ENCODE results near the gene CDH23. TPM values are rescaled to one million over a fixed set of nuclear protein-coding genes. Genes with fewer than 3 reads are reported as not detected.

Gene CDH23
- total and polyA plus RNA-seq, 2 of the 8 experiments (the other 6 are each of a cell fraction or from before 2014, with no cell fraction given): 1.9 to 4.9 TPM

GRCh38 chr10:71799608-71800453, 403.1 kb downstream of the CDH23 start (continued):
- no peak for TF ChIP-seq CHD7 (IDR thresholded peaks at IDR 0.05; ENCODE audit: insufficient replicate concordance, low read length)
- no peak for TF ChIP-seq POLR2AphosphoS5 (IDR thresholded peaks at IDR 0.05; ENCODE audit: low read depth, low read length)
- TF ChIP-seq BRCA1 (IDR thresholded peaks at IDR 0.05; ENCODE audit: low read depth, low read length): no peak
- no peak for TF ChIP-seq SAP30 (IDR thresholded peaks at IDR 0.05; ENCODE audit: insufficient read depth, insufficient replicate concordance, low read length)
- no peak for TF ChIP-seq ATF3 (IDR thresholded peaks at IDR 0.05; ENCODE audit: insufficient read depth, low read depth, low read length)
- no peak for TF ChIP-seq KDM5A (IDR thresholded peaks at IDR 0.05; ENCODE audit: low read length)
- TF ChIP-seq ATF2 (IDR thresholded peaks at IDR 0.05; ENCODE audit: low read length): no peak
